Measurements from ENCODE around the gene KCNC4. TPM values are rescaled to one million over a fixed set of nuclear protein-coding genes. Genes with fewer than 3 reads are reported as not detected.

KCNC4 gene
- total and polyA plus RNA-seq, 12 donors, result 2.2 to 13.8 (median 5.1) TPM

- DNase-seq (no peak), ATAC-seq (no peak)
- H3K9me3 ChIP-seq, result no peaks in the 10 kb centered on the region
- intact Hi-C loops (cut with DNase I), result no loop called here
- H3K4me1 ChIP-seq, result peaks cover 0 to 27% (median 17%) of the 10 kb centered on the region in 9 donors
- TF ChIP-seq CTCF (IDR thresholded peaks at IDR 0.05), result no peak
- no peak overlapping the region for H3K27ac ChIP-seq
- H3K36me3 ChIP-seq, result no peaks in the 10 kb centered on the region
- 55% methylated on average over 9 of the region's 9 CpGs for WGBS, 2 donors
- no peak overlapping the region for H3K4me3 ChIP-seq
- H3K27me3 ChIP-seq, result no peaks in the 10 kb centered on the region
Measured at GRCh38 chr1:110243574-110243973, 33.5 kb downstream of the KCNC4 start.

GRCh38 chr1:110245876-110246620 lies 35.9 kb downstream of the KCNC4 start:
- 77 to 82% methylated on average over 9 of the region's 9 CpGs for WGBS, 2 donors
- Histone ChIP-seq H3K4me3 (no peak overlapping the region), H3K27ac (no peak overlapping the region), H3K36me3 (no peaks in the 10 kb centered on the region), H3K27me3 (peaks cover 0 to 2% (median 0%) of the 10 kb centered on the region in 7 donors), H3K9me3 (no peaks in the 10 kb centered on the region), H3K4me1 (peaks cover 0 to 9% (median 0%) of the 10 kb centered on the region in 9 donors)
- TF ChIP-seq CTCF (IDR thresholded peaks at IDR 0.05), result no peak
- ATAC-seq (no peak), DNase-seq (no peak)
- intact Hi-C loops (cut with DNase I), result no loop called here

- ATAC-seq (no peak), DNase-seq (no peak)
- WGBS, 2 donors, result 85 to 86% methylated on average over 4 of the region's 4 CpGs
- Histone ChIP-seq H3K9me3 (no peaks in the 10 kb centered on the region), H3K4me3 (no peak overlapping the region), H3K4me1 (peaks cover 0 to 1% (median 0%) of the 10 kb centered on the region in 9 donors), H3K27ac (no peak overlapping the region), H3K36me3 (no peaks in the 10 kb centered on the region), H3K27me3 (peaks cover 0 to 2% (median 0%) of the 10 kb centered on the region in 7 donors)
- no peak for TF ChIP-seq CTCF (IDR thresholded peaks at IDR 0.05)
- intact Hi-C loops (cut with DNase I), result no loop called here
Measured at GRCh38 chr1:110248746-110249145, 38.6 kb downstream of the KCNC4 start.

GRCh38 chr1:110249256-110249655 lies 39.1 kb downstream of the KCNC4 start:
- no peaks in the 10 kb centered on the region for H3K9me3 ChIP-seq
- DNase-seq, result no peak
- H3K4me3 ChIP-seq, result no peak overlapping the region
- 71 to 87% methylated on average over 4 of the region's 4 CpGs for WGBS, 2 donors
- peaks cover 0 to 2% (median 0%) of the 10 kb centered on the region in 7 donors for H3K27me3 ChIP-seq
- ATAC-seq, result no peak
- no peak for TF ChIP-seq CTCF (IDR thresholded peaks at IDR 0.05)
- no peak overlapping the region for H3K27ac ChIP-seq
- H3K36me3 ChIP-seq, result no peaks in the 10 kb centered on the region
- no peaks in the 10 kb centered on the region for H3K4me1 ChIP-seq
- intact Hi-C loops (cut with DNase I), result no loop called here
